ENCODE measurements around the gene IL1RL2.

- TF ChIP-seq POLR2AphosphoS5 (IDR thresholded peaks at IDR 0.05; ENCODE audit: low read depth, low read length) (no peak), POLR2A (IDR thresholded peaks at IDR 0.05; ENCODE audit: low read depth, low read length) (no peak), TAF1 (IDR thresholded peaks at IDR 0.05; ENCODE audit: borderline replicate concordance, low read depth, low read length) (no peak)
Observed at GRCh38 chr2:102238778-102239177, 52.0 kb downstream of the IL1RL2 start.
